GM06990 (cell line): ENCODE data around the gene DHX57.

Experiments used
- DNase-seq: peaks from one replicate; pipeline ENCODE4 v3.0.0-alpha.2; 2011; ENCODE audit not compliant: insufficient read length; ENCODE audit errors: extremely low read depth
- H3K27me3 ChIP-seq: replicated peaks from 2 replicates; pipeline ENCODE4 v1.6.0; 2011; ENCODE audit warnings: low read length; ENCODE audit not compliant: control insufficient read depth, insufficient read depth
- H3K36me3 ChIP-seq: 2 replicates; pipeline ENCODE4 v1.5.1; 2011; ENCODE audit warnings: low read length; ENCODE audit not compliant: control insufficient read depth, insufficient read depth
- H3K4me3 ChIP-seq: replicated peaks from 2 replicates; pipeline ENCODE4 v1.5.1; 2011; ENCODE audit warnings: low read depth, mild to moderate bottlenecking, control low read depth, low read length
- TF ChIP-seq, protein P1 (sequence below): IDR thresholded peaks from 2 replicates; pipeline ENCODE4 v1.5.1; 2011; ENCODE audit warnings: low read length, control low read depth, mild to moderate bottlenecking, inconsistent platforms; ENCODE audit not compliant: insufficient read depth, poor library complexity, severe bottlenecking

Gene DHX57

DNA sequence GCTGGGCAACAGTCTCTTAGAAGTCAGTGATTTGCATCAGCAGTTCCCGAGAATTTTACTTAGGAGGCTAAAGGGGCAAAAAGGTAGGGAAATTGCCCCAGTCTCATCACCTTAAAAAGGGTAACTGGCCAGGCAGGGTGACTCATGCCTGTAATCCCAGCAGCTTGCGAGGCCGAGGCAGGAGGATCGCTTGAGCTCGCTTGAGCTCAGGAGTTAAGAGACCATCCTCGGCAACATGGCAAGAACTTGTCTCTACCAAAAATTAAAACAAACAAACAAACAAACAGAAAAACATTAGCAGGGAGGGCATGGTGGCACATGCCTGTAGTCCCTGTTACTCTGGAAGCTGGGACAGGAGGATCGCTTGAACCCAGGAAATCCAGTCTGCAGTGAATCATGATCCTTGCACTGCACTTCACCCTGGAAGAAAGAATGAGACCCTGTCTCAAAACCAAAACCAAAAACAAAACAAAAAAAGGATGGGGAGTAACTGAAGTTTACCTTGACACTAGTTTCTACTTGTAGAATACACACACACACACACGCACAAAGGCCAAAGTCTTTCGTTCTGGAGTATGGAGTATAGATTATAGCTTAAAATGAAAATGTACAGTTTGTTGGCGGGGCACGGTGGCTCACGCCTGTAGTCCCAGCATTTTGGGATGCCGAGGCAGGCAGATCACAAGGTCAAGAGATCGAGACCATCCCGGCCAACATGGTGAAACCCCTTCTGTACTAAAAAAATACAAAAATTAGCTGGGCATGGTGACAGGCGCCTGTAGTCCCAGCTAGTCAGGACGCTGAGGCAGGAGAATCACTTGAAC, 100.4 kb downstream of the DHX57 start:
- H3K4me3 ChIP-seq, result no peak overlapping the region
- DNase-seq, result no peak
- TF ChIP-seq, protein P1, sequence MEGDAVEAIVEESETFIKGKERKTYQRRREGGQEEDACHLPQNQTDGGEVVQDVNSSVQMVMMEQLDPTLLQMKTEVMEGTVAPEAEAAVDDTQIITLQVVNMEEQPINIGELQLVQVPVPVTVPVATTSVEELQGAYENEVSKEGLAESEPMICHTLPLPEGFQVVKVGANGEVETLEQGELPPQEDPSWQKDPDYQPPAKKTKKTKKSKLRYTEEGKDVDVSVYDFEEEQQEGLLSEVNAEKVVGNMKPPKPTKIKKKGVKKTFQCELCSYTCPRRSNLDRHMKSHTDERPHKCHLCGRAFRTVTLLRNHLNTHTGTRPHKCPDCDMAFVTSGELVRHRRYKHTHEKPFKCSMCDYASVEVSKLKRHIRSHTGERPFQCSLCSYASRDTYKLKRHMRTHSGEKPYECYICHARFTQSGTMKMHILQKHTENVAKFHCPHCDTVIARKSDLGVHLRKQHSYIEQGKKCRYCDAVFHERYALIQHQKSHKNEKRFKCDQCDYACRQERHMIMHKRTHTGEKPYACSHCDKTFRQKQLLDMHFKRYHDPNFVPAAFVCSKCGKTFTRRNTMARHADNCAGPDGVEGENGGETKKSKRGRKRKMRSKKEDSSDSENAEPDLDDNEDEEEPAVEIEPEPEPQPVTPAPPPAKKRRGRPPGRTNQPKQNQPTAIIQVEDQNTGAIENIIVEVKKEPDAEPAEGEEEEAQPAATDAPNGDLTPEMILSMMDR, result no peak
- H3K27me3 ChIP-seq, result no peaks in the 10 kb centered on the region
- H3K36me3 ChIP-seq, result no peaks in the 10 kb centered on the region

DNA sequence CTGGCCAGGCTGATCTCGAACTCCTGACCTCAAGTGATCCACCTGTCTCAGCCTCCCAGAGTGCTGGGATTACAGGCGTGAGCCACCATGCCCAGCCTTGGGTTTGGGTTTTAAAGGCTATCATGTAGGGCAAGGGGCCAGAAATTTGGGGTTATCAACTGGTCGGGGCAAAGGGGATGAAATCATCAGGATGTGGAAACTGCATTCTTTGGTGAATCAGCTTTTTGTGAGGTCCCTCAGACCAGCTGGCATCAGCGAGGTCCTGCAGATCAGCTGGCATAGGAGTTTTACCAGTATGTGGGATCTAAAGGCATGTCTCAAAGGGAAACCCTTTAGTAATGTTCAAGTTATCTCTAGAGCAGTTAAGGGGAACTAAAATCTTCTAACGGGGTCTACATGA, 104.1 kb downstream of the DHX57 start:
- no peaks in the 10 kb centered on the region for H3K27me3 ChIP-seq
- TF ChIP-seq, protein P1, result no peak
- DNase-seq, result no peak
- H3K36me3 ChIP-seq, result no peaks in the 10 kb centered on the region
- H3K4me3 ChIP-seq, result no peak overlapping the region

DNA sequence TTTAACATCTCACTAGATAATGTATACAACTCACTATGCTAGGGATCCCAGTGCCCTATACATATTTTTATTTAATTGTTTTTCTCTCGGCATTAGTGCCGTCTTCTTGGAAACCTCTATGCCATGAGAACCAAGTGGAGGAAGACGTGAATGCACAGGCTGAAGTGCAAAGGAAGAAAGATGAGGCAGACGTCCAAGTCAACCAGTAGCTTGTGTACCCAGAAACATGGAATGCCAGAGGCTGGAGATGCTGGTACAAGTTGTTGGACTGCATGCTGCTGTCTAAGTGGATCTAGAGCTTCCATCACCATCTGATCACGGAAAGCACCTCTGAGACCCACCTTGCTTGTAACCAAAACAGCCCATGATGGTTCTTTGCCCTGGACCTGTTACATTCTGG, 110.2 kb downstream of the DHX57 start:
- H3K4me3 ChIP-seq, result no peak overlapping the region
- TF ChIP-seq, protein P1, result no peak
- H3K36me3 ChIP-seq, result no peaks in the 10 kb centered on the region
- no peak for DNase-seq
- no peaks in the 10 kb centered on the region for H3K27me3 ChIP-seq

DNA sequence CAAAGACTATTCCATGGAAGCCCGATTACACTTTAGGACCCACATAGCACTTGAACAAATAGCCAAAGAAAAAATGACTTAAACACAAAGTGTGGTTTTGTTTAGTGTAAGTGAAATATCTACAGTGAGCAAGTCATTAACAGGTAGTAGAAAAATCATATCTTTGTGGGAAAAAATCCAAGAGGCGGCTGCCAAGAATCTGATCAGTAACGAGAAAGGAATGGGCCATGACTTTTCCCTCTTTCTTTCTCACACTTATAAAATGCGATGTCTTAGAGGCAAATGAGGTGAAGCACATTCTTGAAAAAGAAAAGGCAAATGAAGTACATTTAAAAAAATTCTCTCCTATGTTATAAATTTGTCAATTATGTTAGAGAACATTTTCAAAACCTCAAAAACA, 110.6 kb downstream of the DHX57 start:
- TF ChIP-seq, protein P1, result no peak
- no peak for DNase-seq
- Histone ChIP-seq H3K36me3 (no peaks in the 10 kb centered on the region), H3K27me3 (no peaks in the 10 kb centered on the region), H3K4me3 (no peak overlapping the region)

DNA sequence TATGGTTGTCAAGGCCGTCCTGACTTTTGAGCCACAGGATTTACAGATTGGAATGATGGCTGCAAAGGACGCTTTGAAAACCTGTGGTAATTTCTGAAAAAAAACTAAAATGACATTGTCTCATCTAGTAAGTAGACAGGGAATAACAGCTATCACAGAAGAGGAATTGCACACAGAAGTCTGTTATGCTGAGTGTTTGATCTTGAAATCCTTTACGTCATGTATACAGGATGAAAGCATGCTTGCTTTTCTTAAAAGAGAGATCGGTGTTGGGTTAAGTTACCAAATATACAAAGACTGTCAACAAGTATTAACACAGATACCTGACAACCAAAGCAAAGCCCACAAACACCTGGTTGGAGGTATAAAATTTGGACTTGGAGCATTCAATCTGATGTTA, 112.0 kb downstream of the DHX57 start:
- Histone ChIP-seq H3K4me3 (no peak overlapping the region), H3K27me3 (no peaks in the 10 kb centered on the region), H3K36me3 (no peaks in the 10 kb centered on the region)
- TF ChIP-seq, protein P1, result no peak
- DNase-seq, result no peak
